Pancreas (tissue), 10 donors: Measurements from ENCODE around the gene ARMS2. TPM values are rescaled to one million over a fixed set of nuclear protein-coding genes. Genes with fewer than 3 reads are reported as not detected.
A peak's percentile ranks its signal among the peaks of the same experiment; 100 is the strongest.

ENCODE experiments used
- ATAC-seq, 4 donors: fragments of 200-7000 bp; cut with Tn5 transposase; one replicate each; pipeline versions ENCODE4 v1.8.0 to v1.9.1; 2020; ENCODE audit warnings: mild to moderate bottlenecking in 4 of 4, moderate library complexity in 4 of 4
- DNase-seq, 6 donors: peaks; one replicate each; pipeline ENCODE4 v3.0.0-alpha.2; 2020
- FAIRE-seq: peaks from 2 replicates; lab custom pipeline; 2012; peaks lifted over from hg19 to GRCh38; lab: Jason Lieb, UNC
- H3K27ac ChIP-seq, 4 donors: fragments of 200-600 bp; sonication (generic); 1 replicate in 3 of 4; 2 replicates in 1 of 4; pipeline versions ENCODE4 v1.5.0 to v1.8.0; 2020
- H3K27me3 ChIP-seq, 4 donors: fragments of 200-600 bp; one replicate each; pipeline ENCODE4 v1.8.0; 2021
- H3K36me3 ChIP-seq, 3 donors: fragments of 200-600 bp; sonication (generic) in 1 of 3; one replicate each; pipeline versions ENCODE4 v1.5.0 to v1.8.0; 2020 to 2021
- H3K4me1 ChIP-seq, 3 donors: fragments of 200-600 bp; one replicate each; pipeline ENCODE4 v1.8.0; 2021
- H3K4me3 ChIP-seq, 4 donors: fragments of 200-600 bp; sonication (generic) in 2 of 4; one replicate each; pipeline versions ENCODE4 v1.5.0 to v1.8.0; 2020 to 2021
- H3K9me3 ChIP-seq, 4 donors: fragments of 200-600 bp; one replicate each; pipeline ENCODE4 v1.8.0; 2021
- CTCF ChIP-seq, 4 donors: fragments of 200-600 bp; sonication (generic) in 3 of 4; IDR thresholded peaks; one replicate each; pipeline versions ENCODE4 v1.5.0 to v1.8.0; 2021; ENCODE audit warnings: antibody characterized with exemption in 4 of 4
- WGBS, 2 donors: extraction: QIAGEN DNeasy Blood & Tissue Kit; methylation state at CpG; one replicate each; pipeline ENCODE4 v1.1.7; 2013; 5-methylcytosine and 5-hydroxymethylcytosine counted together
- intact Hi-C, 3 donors: fragments of 100-400 bp; cut with DNase I; formaldehyde crosslinking; loops; one replicate each; pipeline versions ENCODE4 v1.11.1 to v1.14.2; 2022
- polyA plus RNA-seq, 2 donors: library from polyadenylated mRNA; stranded (reverse); fragments of 200-250 nt; gene quantifications; one replicate each; pipeline ENCODE4 v1.2.3, GENCODE V29; 2013
- total RNA-seq, 6 donors: library from RNA; stranded (reverse); fragmentation: NEBNext Ultra II Directional in 4 of 6; extraction: Animal tissue kit (Norgen Biotek cat#: 25700) in 4 of 6; gene quantifications; one replicate each; pipeline versions ENCODE4 v1.2.1 to v1.2.4, GENCODE V29; 2021 to 2023
- donor health status: healthy with polysubstance abuse.
- donor health status: DM: no; HTN: no; CAD: no; lungs with moderate emphysema.
- donor health status: DM: no; HTN: no; CAD: no.
- donor health status: control.
- donor health status: control.
- donor health status: Bipolar disorder and iron deficiency.
- donor health status: DM: yes; HTN: yes; CAD: no.
- donor health status: DM: no; HTN: no; CAD: no.
- donor health status: DM: no; HTN: no; CAD: no.
- donor health status: DM: yes; HTN: yes; CAD: no.

Gene ARMS2
- total and polyA plus RNA-seq, 8 donors = not detected

- no peak for DNase-seq
- no peak for FAIRE-seq
- peaks cover 0 to under 1% (median 0%) of the 10 kb centered on the region in 3 donors for H3K4me1 ChIP-seq
- ATAC-seq = peak in 3 of 4 donors; percentile 51 to 59 (median 53)
- H3K27me3 ChIP-seq = no peaks in the 10 kb centered on the region
- H3K4me3 ChIP-seq = no peak overlapping the region
- WGBS, 2 donors = 84 to 87% methylated on average over 11 of the region's 11 CpGs
- intact Hi-C loops = no loop called here
- no peak for TF ChIP-seq CTCF (IDR thresholded peaks at IDR 0.05)
- H3K36me3 ChIP-seq = no peaks in the 10 kb centered on the region
- H3K27ac ChIP-seq = no peak overlapping the region
- no peaks in the 10 kb centered on the region for H3K9me3 ChIP-seq
These were observed 14.7 kb downstream of the ARMS2 start for GRCh38 chr10:122468926-122469781.

- Histone ChIP-seq H3K4me3 (no peak overlapping the region), H3K4me1 (peaks cover 0 to 3% (median 0%) of the 10 kb centered on the region in 3 donors), H3K27me3 (no peaks in the 10 kb centered on the region), H3K9me3 (no peaks in the 10 kb centered on the region), H3K27ac (no peak overlapping the region), H3K36me3 (no peaks in the 10 kb centered on the region)
- intact Hi-C loops = no loop called here
- FAIRE-seq (no peak), ATAC-seq (no peak), DNase-seq (no peak)
- no peak for TF ChIP-seq CTCF (IDR thresholded peaks at IDR 0.05)
- 89 to 93% methylated on average over 4 of the region's 4 CpGs for WGBS, 2 donors
These were observed 15.4 kb downstream of the ARMS2 start for GRCh38 chr10:122469848-122470247.

- 96 to 97% methylated on average over 4 of the region's 4 CpGs for WGBS, 2 donors
- H3K27ac ChIP-seq = no peak overlapping the region
These were observed 17.2 kb downstream of the ARMS2 start for GRCh38 chr10:122471531-122472177.

GRCh38 chr10:122473116-122473515 lies 18.7 kb downstream of the ARMS2 start:
- Histone ChIP-seq H3K4me3 (no peak overlapping the region), H3K9me3 (no peaks in the 10 kb centered on the region), H3K27ac (no peak overlapping the region), H3K4me1 (peaks cover 0 to 3% (median 0%) of the 10 kb centered on the region in 3 donors), H3K36me3 (no peaks in the 10 kb centered on the region), H3K27me3 (no peaks in the 10 kb centered on the region)
- 90 to 91% methylated on average over 8 of the region's 8 CpGs for WGBS, 2 donors
- TF ChIP-seq CTCF (IDR thresholded peaks at IDR 0.05) = no peak
- intact Hi-C loops = no loop called here
- no peak for DNase-seq
- no peak for FAIRE-seq
- no peak for ATAC-seq

More at GRCh38 chr10:122471531-122472177, 17.2 kb downstream of the ARMS2 start:
- ATAC-seq (no peak), FAIRE-seq (no peak), DNase-seq (no peak)
- H3K27me3 ChIP-seq = no peaks in the 10 kb centered on the region
- TF ChIP-seq CTCF (IDR thresholded peaks at IDR 0.05) = no peak
- no peaks in the 10 kb centered on the region for H3K9me3 ChIP-seq
- no peak overlapping the region for H3K4me3 ChIP-seq
- H3K4me1 ChIP-seq = peaks cover 0 to 3% (median 0%) of the 10 kb centered on the region in 3 donors
- intact Hi-C loops = no loop called here
- no peaks in the 10 kb centered on the region for H3K36me3 ChIP-seq
